K562 (cell line): Measurements from ENCODE around the gene ABCF3. TPM values are rescaled to one million over a fixed set of nuclear protein-coding genes. Genes with fewer than 3 reads are reported as not detected.

ENCODE experiments used
- CEBPG ChIP-seq, 3 experiments: fragments of 200-800 bp in 1 of 3; sonication (Bioruptor generic) in 1 of 3; sonication (generic) in 1 of 3; formaldehyde crosslinking in 1 of 3; IDR thresholded peaks in 2 of 3; conservative IDR thresholded peaks in 1 of 3; 2 replicates each; pipeline versions ENCODE4 v1.6.1 to v1.8.0; 2016 to 2022; ENCODE audit warnings: missing compliant biosample characterization in 2 of 3, missing genetic modification characterization in 2 of 3, mild to moderate bottlenecking in 1 of 3, missing genetic modification reagents in 1 of 3
- ESRRB ChIP-seq: fragments of 250-450 bp; sonication (Bioruptor Pico); IDR thresholded peaks from 2 replicates; pipeline ENCODE4 v1.5.0; 2020; ENCODE audit warnings: mild to moderate bottlenecking, moderate library complexity, borderline replicate concordance
- ETV1 ChIP-seq: fragments of 450-650 bp; conservative IDR thresholded peaks from 2 replicates; pipeline ENCODE4 v1.6.1; 2016; ENCODE audit warnings: missing genetic modification characterization, control low read depth, low read depth, missing compliant biosample characterization
- FOSL1 ChIP-seq: fragments of 200-800 bp; sonication (Bioruptor generic); conservative IDR thresholded peaks from 2 replicates; pipeline ENCODE4 v1.6.1; 2016; ENCODE audit warnings: missing genetic modification characterization, missing compliant biosample characterization
- FOXA1 ChIP-seq: fragments of 450-650 bp; IDR thresholded peaks from 2 replicates; pipeline ENCODE4 v1.6.1; 2016; ENCODE audit warnings: mild to moderate bottlenecking, borderline replicate concordance
- GABPA ChIP-seq: fragments of 200-800 bp; sonication (Bioruptor generic); conservative IDR thresholded peaks from 2 replicates; pipeline ENCODE4 v1.6.1; 2016; ENCODE audit warnings: low read depth, missing genetic modification characterization, missing compliant biosample characterization
- HDAC6 ChIP-seq: IDR thresholded peaks from 2 replicates; pipeline ENCODE4 v1.6.1; 2012; ENCODE audit warnings: low read depth, mild to moderate bottlenecking, control low read depth, inconsistent platforms, low read length, moderate library complexity
- MLLT1 ChIP-seq, 2 experiments: fragments of 450-650 bp; IDR thresholded peaks; 2 replicates each; pipeline ENCODE4 v1.6.1; 2016
- NFRKB ChIP-seq: fragments of 450-650 bp; IDR thresholded peaks from 2 replicates; pipeline ENCODE4 v1.6.1; 2016; ENCODE audit warnings: low read depth
- TAF9B ChIP-seq: fragments of 450-650 bp; IDR thresholded peaks from 2 replicates; pipeline ENCODE4 v1.6.1; 2018; ENCODE audit warnings: mild to moderate bottlenecking; ENCODE audit not compliant: partially characterized antibody
- TCFL5 ChIP-seq: fragments of 250-450 bp; sonication (Bioruptor Pico); conservative IDR thresholded peaks from 2 replicates; pipeline ENCODE4 v1.6.1; 2021; ENCODE audit warnings: mild to moderate bottlenecking, moderate library complexity, matching md5 sums
- ZNF408 ChIP-seq: fragments of 250-450 bp; sonication (Bioruptor Pico); IDR thresholded peaks from 2 replicates; pipeline ENCODE4 v1.4.0; 2020; ENCODE audit warnings: low read depth, mild to moderate bottlenecking, moderate library complexity
- ZNF583 ChIP-seq: fragments of 250-450 bp; sonication (Bioruptor Pico); IDR thresholded peaks from 2 replicates; pipeline ENCODE4 v1.4.0; 2020
- ZNF584 ChIP-seq: fragments of 200-800 bp; sonication (Bioruptor generic); IDR thresholded peaks from 2 replicates; pipeline ENCODE4 v1.6.1; 2016; ENCODE audit warnings: low read depth, mild to moderate bottlenecking, missing genetic modification characterization, missing compliant biosample characterization
- polyA plus RNA-seq, 8 experiments: library from polyadenylated mRNA; depleted of rRNA in 4 of 8; stranded (reverse) in 5 of 8; unstranded in 3 of 8; fragments of >200 nt; fragmentation: Nextera tagmentation in 2 of 8; fragmentation: Illumina TruSeq in 1 of 8; extraction: Ambion mirVana in 2 of 8; extraction: Trizol in 1 of 8; gene quantifications; 2 replicates each; pipeline versions ENCODE4 v1.2.1 to v1.2.3, GENCODE V29; 2011 to 2014; ENCODE audit warnings: inconsistent platforms in 1 of 8, missing spikeins in 1 of 8
- total RNA-seq, 7 experiments: library from RNA; depleted of rRNA in 6 of 7; stranded (reverse); fragments of >200 nt in 6 of 7; fragmentation: Illumina TruSeq in 2 of 7; extraction: Trizol in 2 of 7; gene quantifications; 2 replicates each; pipeline versions ENCODE4 v1.2.1 to v1.2.3, GENCODE V29; 2011 to 2021; ENCODE audit warnings: low replicate concordance in 1 of 7
- TF ChIP-seq, protein P1 (sequence below): IDR thresholded peaks from 3 replicates; pipeline ENCODE4 v1.6.1; 2011; ENCODE audit warnings: borderline replicate concordance, mild to moderate bottlenecking; ENCODE audit not compliant: insufficient read length, insufficient read depth

The ABCF3 gene
- total and polyA plus RNA-seq, 9 of the 15 experiments (the other 6 are each of a cell fraction or from before 2014, with no cell fraction given) = 6.7 to 77.9 (median 45.1) TPM

DNA sequence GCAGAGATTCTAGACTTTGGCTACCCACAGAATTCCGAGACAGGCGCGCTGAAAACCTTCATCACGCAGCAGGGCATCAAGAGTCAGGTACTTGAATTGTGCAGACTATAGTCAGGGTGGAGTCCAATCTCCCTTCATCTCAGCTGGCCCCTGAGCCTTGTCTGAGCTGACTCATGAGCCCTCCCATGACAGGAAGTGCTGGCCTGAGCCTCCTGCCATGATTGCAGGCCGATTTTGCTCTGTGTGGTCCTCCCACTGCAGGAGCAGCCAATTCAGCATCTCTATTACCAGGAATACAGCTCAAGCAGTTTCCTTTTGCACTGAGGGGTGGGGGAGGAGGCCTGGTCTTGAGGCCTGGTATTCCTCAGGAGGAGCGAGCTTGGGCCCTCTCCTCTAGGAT is 5.8 kb upstream of the ABCF3 start (continued):
- TF ChIP-seq, protein P1, sequence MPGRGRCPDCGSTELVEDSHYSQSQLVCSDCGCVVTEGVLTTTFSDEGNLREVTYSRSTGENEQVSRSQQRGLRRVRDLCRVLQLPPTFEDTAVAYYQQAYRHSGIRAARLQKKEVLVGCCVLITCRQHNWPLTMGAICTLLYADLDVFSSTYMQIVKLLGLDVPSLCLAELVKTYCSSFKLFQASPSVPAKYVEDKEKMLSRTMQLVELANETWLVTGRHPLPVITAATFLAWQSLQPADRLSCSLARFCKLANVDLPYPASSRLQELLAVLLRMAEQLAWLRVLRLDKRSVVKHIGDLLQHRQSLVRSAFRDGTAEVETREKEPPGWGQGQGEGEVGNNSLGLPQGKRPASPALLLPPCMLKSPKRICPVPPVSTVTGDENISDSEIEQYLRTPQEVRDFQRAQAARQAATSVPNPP = no peak
- TF ChIP-seq TAF9B (no peak), ESRRB (CRISPR knock-in tag) (no peak), ZNF583 (CRISPR knock-in tag) (no peak), ZNF584 (no peak), ETV1 (tag) (0 out of 2 replicates have a peak, but pooled peaks have one; percentile 38), GABPA (tag) (peak; percentile 52), ZNF408 (CRISPR knock-in tag) (no peak), NFRKB (no peak), MLLT1 (IDR thresholded peaks at IDR 0.05) (no peak), CEBPG (CRISPR knock-in tag; IDR thresholded peaks at IDR 0.05) (no peak), CEBPG (tag; conservative IDR thresholded peaks at IDR 0.05 in 1 of 2, IDR thresholded peaks at IDR 0.05 in 1 of 2) (no peak), FOSL1 (tag) (peak; percentile 25; the same call in 1 of the 2 replicates), HDAC6 (no peak), TCFL5 (CRISPR knock-in tag) (no peak), FOXA1 (no peak)
- TF ChIP-seq, all 486 proteins: peak for 4
